GM19468 (cell line): ENCODE measurements around the gene FUOM.

Experiments used
- ATAC-seq: cut with Tn5 transposase; IDR thresholded peaks from one replicate; pipeline ENCODE4 v1.9.1; 2021; ENCODE audit warnings: mild to moderate bottlenecking, moderate library complexity, moderate number of reproducible peaks; ENCODE audit not compliant: unreplicated experiment; ENCODE audit errors: extremely low read depth

Gene FUOM

GRCh38 chr10:133316732-133317131 is 41.1 kb downstream of the FUOM start:
- no peak for ATAC-seq

DNA sequence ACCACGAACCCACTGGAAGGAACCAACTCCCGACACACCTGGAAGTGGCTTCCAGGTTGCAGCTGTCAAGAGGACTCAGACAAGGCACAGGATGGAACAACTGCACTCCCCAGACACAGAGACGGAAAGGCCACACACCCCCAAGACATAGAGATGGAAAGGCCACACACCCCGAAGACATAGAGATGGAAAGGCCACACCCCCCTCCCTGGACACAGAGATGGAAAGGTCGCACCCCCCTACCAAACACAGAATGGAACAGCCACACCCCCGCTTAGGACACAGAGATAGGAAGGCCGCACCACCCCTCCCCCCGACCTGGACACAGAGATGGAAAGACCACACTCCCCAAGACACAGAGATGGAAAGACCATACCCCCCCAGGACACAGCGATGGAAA is 41.6 kb downstream of the FUOM start:
- ATAC-seq, result no peak

- no peak for ATAC-seq
These were observed 42.0 kb downstream of the FUOM start for GRCh38 chr10:133315847-133316246.

- no peak for ATAC-seq
These were observed 42.9 kb downstream of the FUOM start for GRCh38 chr10:133314911-133315310.

DNA sequence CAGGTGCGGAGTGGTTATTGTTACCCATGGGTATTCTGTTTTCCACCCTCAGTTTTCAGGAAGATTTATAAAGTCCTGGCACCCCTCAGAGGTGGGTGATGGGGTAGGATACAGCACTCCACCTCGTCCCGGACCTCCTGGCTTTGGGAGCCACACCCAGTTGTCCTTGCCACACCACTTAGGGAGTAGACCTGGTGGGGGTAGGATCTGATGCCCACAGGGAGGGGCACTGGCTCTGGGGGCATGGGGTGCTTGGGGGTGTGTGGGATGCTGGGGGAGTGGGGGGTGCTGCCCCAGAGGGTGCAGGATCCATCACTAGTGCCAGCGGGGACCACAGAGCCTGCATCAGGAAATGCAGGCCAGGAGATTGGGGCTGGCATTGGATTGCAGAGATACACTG is 44.6 kb downstream of the FUOM start:
- no peak for ATAC-seq

DNA sequence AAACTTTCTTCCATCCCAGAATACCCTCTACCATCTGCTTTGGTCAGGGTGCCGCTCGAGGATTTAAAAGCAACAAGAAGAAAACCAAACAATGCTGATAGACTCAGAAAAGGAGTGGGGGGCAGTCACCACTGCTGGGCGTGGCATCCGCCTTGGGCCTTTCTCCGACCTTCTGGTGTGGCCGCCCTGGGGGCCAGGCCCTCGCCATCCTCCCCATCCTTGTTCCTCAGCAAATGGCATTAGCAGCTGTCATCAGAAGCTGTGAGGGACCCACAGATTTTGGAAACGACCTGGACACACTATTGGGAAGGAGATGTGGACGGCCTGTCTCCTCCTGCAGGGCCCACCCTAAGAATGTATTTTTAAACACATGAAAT is 45.1 kb downstream of the FUOM start:
- no peak for ATAC-seq

DNA sequence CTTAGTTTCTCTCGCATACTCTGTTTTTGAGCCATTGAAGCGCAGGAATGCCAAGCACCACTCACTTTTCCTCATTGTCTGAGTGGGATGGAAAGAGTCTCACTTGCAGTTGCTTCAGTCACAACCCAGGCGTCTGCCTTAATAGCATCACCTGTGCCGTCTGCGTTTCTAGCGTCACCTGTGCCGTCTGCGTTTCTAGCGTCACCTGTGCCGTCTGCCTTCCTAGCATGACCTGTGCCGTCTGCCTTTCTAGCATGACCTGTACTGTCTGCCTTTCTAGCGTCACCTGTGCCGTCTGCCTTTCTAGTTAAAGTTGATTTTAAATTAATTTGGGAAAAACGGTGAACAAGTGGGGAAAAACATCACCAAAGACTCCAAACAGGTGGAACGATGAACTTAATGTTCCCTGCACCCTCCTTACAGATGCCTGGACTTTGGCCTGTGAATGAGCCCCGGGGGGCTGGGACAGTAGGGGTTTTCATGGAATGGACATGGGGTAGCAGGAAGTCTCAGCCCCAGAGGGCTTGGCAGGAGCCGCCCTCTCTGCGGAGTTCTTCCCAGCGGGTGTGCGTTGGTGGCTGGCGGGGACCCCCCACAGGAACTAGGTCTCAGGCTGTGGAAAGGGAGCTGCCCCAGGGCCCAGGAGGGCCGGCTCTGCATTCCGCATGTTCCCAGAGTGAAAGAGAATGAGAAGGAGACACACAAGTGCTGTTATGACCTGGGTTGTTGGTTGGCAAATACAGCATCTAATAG is 45.6 kb downstream of the FUOM start:
- no peak for ATAC-seq

DNA sequence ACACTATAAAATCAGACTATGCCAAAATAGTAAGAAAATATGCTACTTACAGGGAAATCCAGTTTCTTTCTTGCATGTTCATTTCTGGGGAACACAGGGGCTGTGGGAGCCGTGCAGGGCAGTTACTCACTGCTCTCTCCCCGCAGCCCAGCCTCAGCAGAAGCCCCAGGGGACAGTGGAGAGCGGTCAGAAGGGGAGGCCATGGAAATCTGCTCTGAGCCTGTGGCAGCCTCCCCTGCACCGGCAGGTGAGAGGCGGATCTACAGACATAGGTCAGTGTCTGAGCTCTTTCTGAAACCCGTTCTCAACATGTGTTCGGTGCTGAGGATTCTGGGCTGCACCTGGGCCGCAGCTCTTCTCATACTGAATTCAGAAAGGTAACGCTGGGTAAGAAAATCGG is 46.2 kb downstream of the FUOM start:
- ATAC-seq, result no peak

DNA sequence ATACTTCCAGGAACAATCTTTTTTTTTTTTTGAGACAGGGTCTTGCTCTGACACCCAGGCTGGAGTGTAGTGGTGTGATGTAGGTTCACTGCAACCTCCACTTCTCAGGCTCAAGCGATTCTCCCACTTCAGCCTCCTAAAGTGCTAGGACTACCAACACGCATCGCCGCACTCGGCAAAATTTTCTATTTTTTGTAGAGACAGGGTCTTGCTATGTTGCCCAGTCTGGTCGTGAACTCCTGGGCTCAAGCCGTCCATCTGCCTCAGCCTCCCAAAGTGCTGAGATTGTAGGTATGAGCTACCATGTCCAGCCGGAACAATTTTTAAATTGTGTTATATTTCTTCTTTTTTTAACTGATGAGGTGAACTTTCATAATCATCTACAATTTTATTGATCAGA is 47.0 kb downstream of the FUOM start:
- ATAC-seq, result no peak

DNA sequence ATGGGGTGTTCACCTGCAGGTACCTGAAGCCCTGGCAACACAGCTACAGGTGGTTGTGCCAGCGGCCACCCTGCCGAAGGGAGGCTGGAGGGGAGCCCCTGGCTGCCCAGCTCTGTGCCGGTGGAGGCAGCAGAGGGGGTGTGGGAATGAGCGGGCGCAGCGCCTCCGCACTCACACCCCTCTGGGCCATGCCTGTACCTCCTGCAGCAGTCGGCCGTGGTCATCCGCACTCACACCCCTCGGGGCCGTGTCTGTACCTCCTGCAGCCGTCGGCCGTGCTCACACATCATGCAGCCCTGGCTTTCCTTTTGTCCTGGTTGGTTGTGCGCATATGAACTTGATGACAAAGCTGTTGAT is 47.4 kb downstream of the FUOM start:
- ATAC-seq, result no peak

DNA sequence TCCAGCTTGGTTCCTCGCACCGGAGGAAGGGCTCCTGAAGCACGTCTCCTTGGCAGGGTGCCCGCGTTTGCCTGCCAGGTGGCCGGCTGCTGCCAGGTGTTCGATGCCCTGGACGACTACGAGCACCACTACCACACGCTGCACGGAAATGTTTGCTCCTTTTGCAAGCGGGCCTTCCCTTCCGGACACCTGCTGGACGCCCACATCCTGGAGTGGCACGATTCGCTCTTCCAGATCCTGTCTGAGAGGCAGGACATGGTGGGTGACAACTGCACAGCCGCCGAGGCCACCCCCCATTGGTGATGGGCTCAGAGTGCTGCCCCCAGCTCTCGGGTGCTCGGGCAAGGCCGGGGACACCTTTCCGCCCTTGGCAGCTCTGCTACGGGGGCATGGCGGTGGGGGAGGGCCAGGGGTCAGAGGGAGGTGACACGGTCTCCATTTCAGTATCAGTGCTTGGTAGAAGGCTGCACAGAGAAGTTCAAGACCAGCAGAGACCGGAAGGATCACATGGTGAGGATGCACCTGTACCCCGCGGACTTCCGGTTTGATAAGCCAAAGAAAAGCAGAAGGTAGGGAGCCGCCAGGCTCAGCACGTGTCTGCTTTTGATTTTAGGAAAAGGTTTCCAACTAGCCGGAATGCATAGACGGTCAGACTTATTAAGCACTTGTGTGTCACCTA is 48.0 kb downstream of the FUOM start:
- ATAC-seq, result no peak

DNA sequence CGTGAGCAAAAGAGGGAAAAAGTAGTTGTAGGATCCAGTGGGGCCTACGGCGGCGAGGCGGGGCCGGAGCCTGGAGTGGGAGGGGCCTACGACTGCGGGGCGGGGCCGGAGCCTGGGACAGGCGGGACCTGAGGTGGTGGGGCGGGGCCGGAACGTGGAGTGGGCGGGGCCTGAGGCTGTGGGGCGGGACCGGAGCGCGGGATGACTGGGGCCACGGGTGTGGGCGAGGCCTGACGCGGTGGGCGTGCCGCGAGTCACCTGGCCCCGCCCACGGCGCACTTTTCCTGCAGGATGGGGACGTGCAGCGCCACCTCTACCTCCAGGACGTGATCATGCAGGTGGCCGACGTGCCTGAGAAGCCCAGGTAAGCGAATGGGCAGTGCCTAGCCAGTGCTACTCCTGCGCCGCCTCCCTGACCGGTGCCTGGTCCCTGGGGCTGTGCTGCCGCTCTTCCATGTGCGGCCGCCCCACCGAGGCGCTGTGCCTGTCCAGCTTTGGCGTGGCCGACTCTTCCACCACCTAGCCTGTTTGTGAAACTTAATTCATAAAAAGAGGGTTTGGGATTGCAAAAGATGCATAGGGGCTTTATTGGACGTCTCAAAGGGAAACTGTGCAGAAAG is 48.6 kb downstream of the FUOM start:
- ATAC-seq, result peak; percentile 54

GRCh38 chr10:133308421-133309099 is 49.3 kb downstream of the FUOM start, which contains the start of the genes TUBGCP2 and ZNF511:
Gene TUBGCP2 (minus strand): TSS chr10:133308872. CDS start chr10:133302941, 5,931 bp downstream.
Gene ZNF511 (plus strand): TSS chr10:133308914. CDS start chr10:133308944, 30 bp downstream.
- ATAC-seq, result peak; percentile 68

GRCh38 chr10:133307776-133308420 is 49.9 kb downstream of the FUOM start:
- ATAC-seq, result no peak

DNA sequence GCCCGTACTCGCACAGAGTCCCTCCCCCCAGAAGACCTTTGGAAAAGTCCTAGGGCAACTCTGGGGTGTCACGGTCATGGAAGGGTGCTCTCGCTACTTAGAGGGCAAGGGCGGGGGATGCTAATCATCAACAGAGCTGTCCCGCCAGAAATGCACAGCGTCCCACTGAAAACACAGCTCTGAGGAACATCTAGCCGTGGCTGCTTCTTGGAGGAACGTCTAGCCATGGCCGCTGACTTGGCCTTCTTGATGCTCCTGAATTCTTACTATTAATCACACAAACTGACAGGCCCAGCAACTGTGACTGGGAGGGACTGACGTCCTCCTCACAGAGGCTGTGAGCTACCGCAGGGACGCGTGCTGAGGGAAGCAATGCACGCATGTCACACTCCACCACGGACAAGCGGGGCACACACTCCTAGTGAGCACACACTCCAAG is 50.9 kb downstream of the FUOM start:
- ATAC-seq, result no peak

- ATAC-seq, result no peak
These were observed 51.7 kb downstream of the FUOM start for GRCh38 chr10:133306097-133306476.
